Keratinocyte (primary cell): ENCODE results near the gene FAM110A. TPM values are rescaled to one million over a fixed set of nuclear protein-coding genes. Genes with fewer than 3 reads are reported as not detected.

Experiments used
- DNase-seq: peaks from one replicate; pipeline ENCODE4 v3.0.0-alpha.2; 2011; ENCODE audit warnings: low read depth, missing footprints, low spot score
- FAIRE-seq: peaks from 2 replicates; lab custom pipeline; 2011; peaks lifted over from hg19 to GRCh38; lab: Jason Lieb, UNC
- H2AFZ ChIP-seq: 2 replicates; pipeline ENCODE4 v1.6.0; 2012; ENCODE audit warnings: low read length, control low read depth, inconsistent platforms; ENCODE audit not compliant: control insufficient read depth
- H3K27ac ChIP-seq: 2 replicates; pipeline ENCODE4 v1.5.1; 2011; ENCODE audit warnings: low read length; ENCODE audit not compliant: control insufficient read depth, insufficient read depth
- H3K27me3 ChIP-seq: 3 replicates; pipeline ENCODE4 v1.6.0; 2011; ENCODE audit warnings: low read length; ENCODE audit not compliant: control insufficient read depth, insufficient read depth; ENCODE audit errors: extremely low read depth
- H3K36me3 ChIP-seq, 2 experiments: 2 replicates in 1 of 2; 3 replicates in 1 of 2; pipeline ENCODE4 v1.5.1; 2011; ENCODE audit warnings: low read length in 2 of 2, mild to moderate bottlenecking in 1 of 2; ENCODE audit not compliant: control insufficient read depth in 2 of 2, insufficient read depth in 2 of 2; ENCODE audit errors: extremely low read depth in 1 of 2
- H3K4me1 ChIP-seq: 3 replicates; pipeline ENCODE4 v1.5.1; 2011; ENCODE audit warnings: low read length; ENCODE audit not compliant: control insufficient read depth, insufficient read depth; ENCODE audit errors: extremely low read depth
- H3K4me2 ChIP-seq: 3 replicates; pipeline ENCODE4 v1.6.0; 2011; ENCODE audit warnings: low read depth, low read length; ENCODE audit not compliant: control insufficient read depth, insufficient read depth; ENCODE audit errors: extremely low read depth
- H3K4me3 ChIP-seq, 3 experiments: fragments of 200-600 bp in 1 of 3; sonication (generic) in 1 of 3; 2 replicates in 2 of 3; 3 replicates in 1 of 3; pipeline ENCODE4 v1.5.1; 2011 to 2016; ENCODE audit warnings: low read length in 3 of 3, mild to moderate bottlenecking in 3 of 3, control low read depth in 2 of 3, inconsistent platforms in 1 of 3, low read depth in 1 of 3, mixed read lengths in 1 of 3, mixed run types in 1 of 3, moderate library complexity in 1 of 3; ENCODE audit not compliant: control insufficient read depth in 2 of 3, insufficient read depth in 2 of 3; ENCODE audit errors: extremely low read depth in 1 of 3
- H3K79me2 ChIP-seq: 2 replicates; pipeline ENCODE4 v1.6.0; 2012; ENCODE audit warnings: low read length; ENCODE audit not compliant: control insufficient read depth, insufficient read depth
- H3K9ac ChIP-seq: 3 replicates; pipeline ENCODE4 v1.6.0; 2011; ENCODE audit warnings: low read length; ENCODE audit not compliant: control insufficient read depth, insufficient read depth; ENCODE audit errors: extremely low read depth
- H3K9me1 ChIP-seq: 3 replicates; pipeline ENCODE4 v1.6.0; 2011; ENCODE audit warnings: low read length; ENCODE audit not compliant: control insufficient read depth, insufficient read depth; ENCODE audit errors: extremely low read depth
- H3K9me3 ChIP-seq: 2 replicates; pipeline ENCODE4 v1.5.1; 2012; ENCODE audit warnings: low read depth, low read length; ENCODE audit not compliant: control insufficient read depth
- H4K20me1 ChIP-seq: 3 replicates; pipeline ENCODE4 v1.6.0; 2011; ENCODE audit warnings: low read length; ENCODE audit not compliant: control insufficient read depth, insufficient read depth; ENCODE audit errors: extremely low read depth
- CTCF ChIP-seq, 3 experiments: IDR thresholded peaks in 1 of 3; conservative IDR thresholded peaks in 1 of 3; optimal IDR thresholded peaks in 1 of 3; 2 replicates in 2 of 3; 3 replicates in 1 of 3; pipeline versions ENCODE3 to v1.5.1; 2011; ENCODE audit warnings: low read length in 3 of 3, mild to moderate bottlenecking in 3 of 3, moderate library complexity in 2 of 3, control low read depth in 1 of 3, inconsistent platforms in 1 of 3; ENCODE audit not compliant: insufficient read depth in 2 of 3; ENCODE audit errors: extremely low read depth in 1 of 3
- EZH2 ChIP-seq: IDR thresholded peaks from one replicate; pipeline ENCODE4 v1.6.1; 2012; ENCODE audit warnings: inconsistent platforms, mild to moderate bottlenecking, low read length, moderate library complexity
- dilution Hi-C: fragments of 300-500 bp; cut with MboI; formaldehyde crosslinking; loops from one replicate; pipeline ENCODE4 v1.7.0; 2020; ENCODE audit warnings: low sequenced_read_pairs; ENCODE audit not compliant: extremely low pct_ligation_motif_present
- polyA plus RNA-seq, 5 experiments: library from polyadenylated mRNA; depleted of rRNA in 3 of 5; stranded (reverse) in 3 of 5; stranded (forward) in 1 of 5; unstranded in 1 of 5; fragments of >200 nt; gene quantifications; 1 replicate in 1 of 5; 2 replicates in 3 of 5; 3 replicates in 1 of 5; pipeline versions ENCODE4 v1.2.1 to v1.2.3, GENCODE V29; 2011 to 2012; ENCODE audit warnings: missing spikeins in 2 of 5, low read depth in 1 of 5, low replicate concordance in 1 of 5

Gene FAM110A
- polyA plus RNA-seq, 1 donor (not counting 4 experiments of a cell fraction or from before 2014, with no cell fraction given), result 12.3 TPM

GRCh38 chr20:854601-855000 is 21.1 kb downstream of the FAM110A start:
- DNase-seq, result no peak
- no peak overlapping the region for H3K4me2 ChIP-seq
- peak overlapping the region; percentile 39 for H3K27ac ChIP-seq
- H3K36me3 ChIP-seq, result no peaks in the 10 kb centered on the region
- no peaks in the 10 kb centered on the region for H3K9me3 ChIP-seq
- H3K27me3 ChIP-seq, result no peaks in the 10 kb centered on the region
- no peak overlapping the region for H3K9ac ChIP-seq
- H3K4me1 ChIP-seq, result peaks cover 55% of the 10 kb centered on the region
- H3K9me1 ChIP-seq, result no peaks in the 10 kb centered on the region
- TF ChIP-seq CTCF (optimal IDR thresholded peaks at IDR 0.05 in 1 of 3, IDR thresholded peaks at IDR 0.05 in 1 of 3, conservative IDR thresholded peaks at IDR 0.05 in 1 of 3; ENCODE audit: extremely low read depth in 1 of 3, insufficient read depth in 2 of 3, low read length in 3 of 3), result no peak
- no peak for TF ChIP-seq EZH2
- H3K4me3 ChIP-seq, result no peak overlapping the region
- no peaks in the 10 kb centered on the region for H3K79me2 ChIP-seq
- H4K20me1 ChIP-seq, result no peaks in the 10 kb centered on the region
- peak; percentile 66 for FAIRE-seq
- H2AFZ ChIP-seq, result no peak overlapping the region
- dilution Hi-C loops, result no loop called here

- DNase-seq (peak; percentile 81), FAIRE-seq (no peak)
- H3K27ac ChIP-seq, result peak overlapping the region; percentile 87
- no peaks in the 10 kb centered on the region for H4K20me1 ChIP-seq
- H3K9me3 ChIP-seq, result no peaks in the 10 kb centered on the region
- H3K79me2 ChIP-seq, result no peaks in the 10 kb centered on the region
- H3K4me3 ChIP-seq, result peak overlapping the region in 2 of 3 experiments; percentile 58 to 71
- no peaks in the 10 kb centered on the region for H3K9me1 ChIP-seq
- peak overlapping the region; percentile 89 for H3K4me2 ChIP-seq
- TF ChIP-seq EZH2 (no peak), CTCF (optimal IDR thresholded peaks at IDR 0.05 in 1 of 3, IDR thresholded peaks at IDR 0.05 in 1 of 3, conservative IDR thresholded peaks at IDR 0.05 in 1 of 3; ENCODE audit: extremely low read depth in 1 of 3, insufficient read depth in 2 of 3, low read length in 3 of 3) (no peak)
- H3K9ac ChIP-seq, result peak overlapping the region; percentile 75
- no peaks in the 10 kb centered on the region for H3K36me3 ChIP-seq
- dilution Hi-C loops, result no loop called here
- H2AFZ ChIP-seq, result peak overlapping the region; percentile 28
- H3K4me1 ChIP-seq, result peaks cover 66% of the 10 kb centered on the region
- no peaks in the 10 kb centered on the region for H3K27me3 ChIP-seq
These were observed 22.2 kb downstream of the FAM110A start for GRCh38 chr20:855466-856360.
